ENCODE data around the gene CIDEB. TPM values are rescaled to one million over a fixed set of nuclear protein-coding genes. Genes with fewer than 3 reads are reported as not detected.

The CIDEB gene
- total and polyA plus RNA-seq, 2 experiments from 2014 or later, result not detected

- H3K27ac ChIP-seq, result no peak overlapping the region
- no peak overlapping the region for H3K4me3 ChIP-seq
- H3K36me3 ChIP-seq, result no peaks in the 10 kb centered on the region
- TF ChIP-seq CTCF (IDR thresholded peaks at IDR 0.05; ENCODE audit: low read depth, low read length), result no peak
- no peaks in the 10 kb centered on the region for H3K9me3 ChIP-seq (ENCODE audit: low read depth)
- peaks cover 7% of the 10 kb centered on the region for H3K4me1 ChIP-seq (ENCODE audit: low read depth)
- peak in 1 of 2 donors; percentile 44 for DNase-seq (ENCODE audit: low read depth in 1 of 2, low spot score in 1 of 2)
- no peaks in the 10 kb centered on the region for H3K27me3 ChIP-seq
Measured at GRCh38 chr14:24321212-24321975, 13.6 kb upstream of the CIDEB start.

GRCh38 chr14:24317141-24317928 is 9.6 kb upstream of the CIDEB start:
- H3K27ac ChIP-seq, result no peak overlapping the region
- no peak for TF ChIP-seq CTCF (IDR thresholded peaks at IDR 0.05; ENCODE audit: low read depth, low read length)
- DNase-seq (ENCODE audit: low read depth in 1 of 2, low spot score in 1 of 2), result peak in 1 of 2 donors; percentile 25
- H3K4me1 ChIP-seq (ENCODE audit: low read depth), result peaks cover 7% of the 10 kb centered on the region
- no peak overlapping the region for H3K4me3 ChIP-seq
- H3K9me3 ChIP-seq (ENCODE audit: low read depth), result no peaks in the 10 kb centered on the region
- H3K36me3 ChIP-seq, result no peaks in the 10 kb centered on the region
- no peaks in the 10 kb centered on the region for H3K27me3 ChIP-seq

- Histone ChIP-seq H3K9me3 (ENCODE audit: low read depth) (no peaks in the 10 kb centered on the region), H3K27ac (no peak overlapping the region), H3K4me3 (no peak overlapping the region), H3K27me3 (no peaks in the 10 kb centered on the region), H3K36me3 (no peaks in the 10 kb centered on the region), H3K4me1 (ENCODE audit: low read depth) (peaks cover 2% of the 10 kb centered on the region)
- no peak for DNase-seq (ENCODE audit: low read depth in 1 of 2, low spot score in 1 of 2)
- TF ChIP-seq CTCF (IDR thresholded peaks at IDR 0.05; ENCODE audit: low read depth, low read length), result no peak
Measured at GRCh38 chr14:24316597-24316950, 8.8 kb upstream of the CIDEB start.

GRCh38 chr14:24315807-24316596 is 8.2 kb upstream of the CIDEB start:
- peak in 1 of 2 donors; percentile 54 for DNase-seq (ENCODE audit: low read depth in 1 of 2, low spot score in 1 of 2)
- TF ChIP-seq CTCF (IDR thresholded peaks at IDR 0.05; ENCODE audit: low read depth, low read length), result peak; percentile 13
- no peaks in the 10 kb centered on the region for H3K9me3 ChIP-seq (ENCODE audit: low read depth)
- H3K27ac ChIP-seq, result no peak overlapping the region
- no peaks in the 10 kb centered on the region for H3K27me3 ChIP-seq
- no peaks in the 10 kb centered on the region for H3K4me1 ChIP-seq (ENCODE audit: low read depth)
- H3K4me3 ChIP-seq, result no peak overlapping the region
- H3K36me3 ChIP-seq, result no peaks in the 10 kb centered on the region

GRCh38 chr14:24315243-24315806 is 7.5 kb upstream of the CIDEB start:
- Histone ChIP-seq H3K27me3 (no peaks in the 10 kb centered on the region), H3K36me3 (no peaks in the 10 kb centered on the region), H3K9me3 (ENCODE audit: low read depth) (no peaks in the 10 kb centered on the region), H3K27ac (no peak overlapping the region), H3K4me1 (ENCODE audit: low read depth) (no peaks in the 10 kb centered on the region), H3K4me3 (no peak overlapping the region)
- DNase-seq (ENCODE audit: low read depth in 1 of 2, low spot score in 1 of 2), result no peak
- TF ChIP-seq CTCF (IDR thresholded peaks at IDR 0.05; ENCODE audit: low read depth, low read length), result no peak
